Endothelial cell of umbilical vein (primary cell): ENCODE measurements around the gene TMEM273. TPM values are rescaled to one million over a fixed set of nuclear protein-coding genes. Genes with fewer than 3 reads are reported as not detected.

Source experiments
- BruUV-seq: library from RNA; stranded (reverse); fragments of 400-500 nt; replicated peaks from 2 replicates; lab custom pipeline; 2021; lab: Mats Ljungman, UMichigan
- CTCF ChIA-PET: fragments of 300-600, 350-600 bp; sonication (Branson Sonifier 250); formaldehyde crosslinking; loops from one replicate; lab custom pipeline; 2021; ENCODE audit warnings: antibody characterized with exemption, inconsistent platforms; lab: Charles Lee
- POLR2A ChIA-PET: fragments of 300-600, 350-600 bp; sonication (Branson Sonifier 250); formaldehyde crosslinking; loops from one replicate; lab custom pipeline; 2021; ENCODE audit warnings: antibody characterized with exemption, inconsistent platforms; lab: Charles Lee
- DNase-seq: peaks from one replicate; pipeline ENCODE4 v3.0.0-alpha.2; 2011; ENCODE audit warnings: low read depth, low spot score
- FAIRE-seq: peaks from 2 replicates; lab custom pipeline; 2011; peaks lifted over from hg19 to GRCh38; lab: Jason Lieb, UNC
- H2AFZ ChIP-seq: 2 replicates; pipeline ENCODE4 v1.6.0; 2012; ENCODE audit warnings: low read depth, low read length, control low read depth, inconsistent platforms
- H3K27ac ChIP-seq: 2 replicates; pipeline ENCODE4 v1.5.1; 2011; ENCODE audit warnings: low read depth, mild to moderate bottlenecking, control low read depth, low read length, moderate library complexity; ENCODE audit not compliant: insufficient read depth
- H3K27me3 ChIP-seq, 2 experiments: 2 replicates each; pipeline versions ENCODE4 v1.6.0 to v1.6.1; 2011; ENCODE audit warnings: low read length in 2 of 2, mixed read lengths in 1 of 2; ENCODE audit not compliant: control insufficient read depth in 2 of 2, insufficient read depth in 2 of 2
- H3K36me3 ChIP-seq, 2 experiments: 2 replicates in 1 of 2; 3 replicates in 1 of 2; pipeline ENCODE4 v1.5.1; 2011; ENCODE audit warnings: low read length in 2 of 2, mild to moderate bottlenecking in 1 of 2, moderate library complexity in 1 of 2; ENCODE audit not compliant: control insufficient read depth in 2 of 2, insufficient read depth in 2 of 2; ENCODE audit errors: extremely low read depth in 1 of 2
- H3K4me1 ChIP-seq: 3 replicates; pipeline ENCODE4 v1.5.1; 2011; ENCODE audit warnings: mild to moderate bottlenecking, low read length; ENCODE audit not compliant: control insufficient read depth, insufficient read depth; ENCODE audit errors: extremely low read depth
- H3K4me2 ChIP-seq: 2 replicates; pipeline ENCODE4 v1.6.1; 2011; ENCODE audit warnings: low read length, control low read depth, mixed read lengths; ENCODE audit not compliant: insufficient read depth
- H3K4me3 ChIP-seq, 3 experiments: fragments of 200-600 bp in 1 of 3; sonication (generic), shearing (Covaris generic) in 1 of 3; replicated peaks in 1 of 3; 2 replicates each; pipeline ENCODE4 v1.5.1; 2011 to 2016; ENCODE audit warnings: control low read depth in 3 of 3, low read length in 3 of 3, mild to moderate bottlenecking in 2 of 3, inconsistent platforms in 1 of 3, low read depth in 1 of 3, moderate library complexity in 1 of 3; ENCODE audit not compliant: insufficient read depth in 1 of 3
- H3K79me2 ChIP-seq: 2 replicates; pipeline ENCODE4 v1.6.0; 2012; ENCODE audit warnings: low read length, inconsistent platforms; ENCODE audit not compliant: control insufficient read depth, insufficient read depth
- H3K9ac ChIP-seq: replicated peaks from 2 replicates; pipeline ENCODE3; 2011; ENCODE audit warnings: low read length, control low read depth; ENCODE audit not compliant: insufficient read depth; ENCODE audit errors: extremely low read depth
- H3K9me1 ChIP-seq: replicated peaks from 3 replicates; pipeline ENCODE4 v1.6.0; 2011; ENCODE audit warnings: mild to moderate bottlenecking, low read length; ENCODE audit not compliant: control insufficient read depth, insufficient read depth; ENCODE audit errors: extremely low read depth
- H3K9me3 ChIP-seq: replicated peaks from 2 replicates; pipeline ENCODE4 v1.5.1; 2012; ENCODE audit warnings: low read length, inconsistent platforms; ENCODE audit not compliant: control insufficient read depth, insufficient read depth
- H4K20me1 ChIP-seq: replicated peaks from 2 replicates; pipeline ENCODE3; 2011; ENCODE audit warnings: mild to moderate bottlenecking, low read length; ENCODE audit not compliant: control insufficient read depth, insufficient read depth; ENCODE audit errors: extremely low read depth
- EZH2 ChIP-seq: IDR thresholded peaks from 2 replicates; pipeline ENCODE4 v1.6.1; 2012; ENCODE audit warnings: borderline replicate concordance, low read depth, mild to moderate bottlenecking, moderate library complexity, low read length, inconsistent platforms; ENCODE audit not compliant: severe bottlenecking
- FOS ChIP-seq: IDR thresholded peaks from 2 replicates; pipeline ENCODE4 v1.6.1; 2011; ENCODE audit warnings: mild to moderate bottlenecking, low read length, moderate library complexity, borderline replicate concordance; ENCODE audit not compliant: insufficient read depth
- GATA2 ChIP-seq: IDR thresholded peaks from 2 replicates; pipeline ENCODE4 v1.7.0; 2011; ENCODE audit warnings: low read depth, mild to moderate bottlenecking, moderate library complexity, mixed read lengths, low read length; ENCODE audit not compliant: insufficient read length, insufficient read depth
- JUN ChIP-seq: IDR thresholded peaks from 2 replicates; pipeline ENCODE4 v1.6.1; 2011; ENCODE audit warnings: borderline replicate concordance, low read depth; ENCODE audit not compliant: insufficient read length, insufficient read depth
- MYC ChIP-seq: IDR thresholded peaks from one replicate; pipeline ENCODE4 v1.6.1; 2011; ENCODE audit warnings: mild to moderate bottlenecking, low read depth, low read length
- POLR2A ChIP-seq: IDR thresholded peaks from 2 replicates; pipeline ENCODE4 v1.6.1; 2012; ENCODE audit warnings: low read depth, mild to moderate bottlenecking, control low read depth, low read length
- POLR2AphosphoS5 ChIP-seq: IDR thresholded peaks from 2 replicates; pipeline ENCODE4 v1.6.1; 2012; ENCODE audit warnings: low read depth, mild to moderate bottlenecking, control low read depth, low read length, moderate library complexity; ENCODE audit not compliant: insufficient read depth
- dilution Hi-C: fragments of 300-500 bp; cut with MboI; formaldehyde crosslinking; loops from one replicate; pipeline ENCODE4 v1.15.0; 2019; ENCODE audit warnings: low sequenced_read_pairs; ENCODE audit not compliant: extremely low pct_ligation_motif_present
- intact Hi-C: fragments of 100-400 bp; cut with micrococcal nuclease; formaldehyde crosslinking; loops from one replicate; pipeline ENCODE4 v1.10.0; 2022
- polyA plus RNA-seq, 4 experiments: library from polyadenylated mRNA; depleted of rRNA in 3 of 4; stranded (reverse) in 3 of 4; unstranded in 1 of 4; fragments of >200 nt; gene quantifications; 2 replicates each; pipeline versions ENCODE4 v1.2.1 to v1.2.3, GENCODE V29; 2011 to 2012; ENCODE audit warnings: missing spikeins in 1 of 4
- total RNA-seq: library from RNA; stranded (reverse); gene quantifications from 2 replicates; pipeline ENCODE4 v1.2.3, GENCODE V29; 2021
- TF ChIP-seq, protein P1 (sequence below), 2 donors: IDR thresholded peaks; 1 replicate in 1 of 2; 2 replicates in 1 of 2; pipeline ENCODE4 v1.5.1; 2011; ENCODE audit warnings: low read length in 2 of 2, mild to moderate bottlenecking in 2 of 2, moderate library complexity in 2 of 2, control low read depth in 1 of 2, inconsistent platforms in 1 of 2, low read depth in 1 of 2; ENCODE audit not compliant: insufficient read depth in 1 of 2; ENCODE audit errors: extremely low read depth in 1 of 2
- TF ChIP-seq, protein P2 (sequence below): IDR thresholded peaks from 2 replicates; pipeline ENCODE4 v1.6.1; 2011; ENCODE audit not compliant: insufficient read depth, insufficient read length

The TMEM273 gene
- total and polyA plus RNA-seq, 2 donors (not counting 3 experiments of a cell fraction or from before 2014, with no cell fraction given), result 1.9 to 3.7 TPM

DNA sequence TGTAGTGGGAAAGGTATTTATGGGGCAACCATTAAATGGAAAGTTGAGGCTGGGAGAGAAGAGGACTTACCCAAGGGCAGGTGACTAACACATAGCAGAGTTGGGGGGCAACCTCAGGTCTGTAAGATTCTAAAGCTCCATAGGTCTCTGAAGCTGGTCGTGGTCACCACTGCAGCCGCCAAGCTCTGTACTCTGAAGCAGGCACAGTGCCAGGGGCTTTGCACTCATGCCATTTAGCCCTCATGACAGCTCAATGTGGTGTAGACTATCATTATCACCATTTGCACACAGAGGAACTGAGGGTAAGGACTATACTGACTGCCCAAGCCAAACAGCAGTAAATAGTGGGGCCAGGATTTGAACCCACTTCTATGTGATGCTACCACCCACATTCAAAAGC lies 32.5 kb upstream of the TMEM273 start:
- Histone ChIP-seq H3K27ac (no peak overlapping the region), H3K36me3 (no peaks in the 10 kb centered on the region), H3K79me2 (no peaks in the 10 kb centered on the region), H3K4me3 (no peak overlapping the region), H3K9ac (no peak overlapping the region), H3K27me3 (peaks cover 0 to 7% of the 10 kb centered on the region in 2 experiments), H3K4me2 (no peak overlapping the region), H2AFZ (no peak overlapping the region), H3K9me3 (no peaks in the 10 kb centered on the region), H3K4me1 (no peaks in the 10 kb centered on the region), H4K20me1 (no peaks in the 10 kb centered on the region), H3K9me1 (no peaks in the 10 kb centered on the region)
- intact Hi-C loops (no loop called here), dilution Hi-C loops (no loop called here)
- DNase-seq (no peak), FAIRE-seq (no peak)
- CTCF ChIA-PET, result interaction anchor here (1.0 kb wide), 1 partner anchor 16 kb away, joined by 3 read pairs; no protein-coding TSS in a partner anchor
- POLR2A ChIA-PET, result no interaction called here
- BruUV-seq, result no TSS peak
- TF ChIP-seq POLR2A (no peak), GATA2 (no peak), EZH2 (no peak), POLR2AphosphoS5 (no peak), JUN (no peak), FOS (no peak), MYC (no peak)
- TF ChIP-seq, protein P1, sequence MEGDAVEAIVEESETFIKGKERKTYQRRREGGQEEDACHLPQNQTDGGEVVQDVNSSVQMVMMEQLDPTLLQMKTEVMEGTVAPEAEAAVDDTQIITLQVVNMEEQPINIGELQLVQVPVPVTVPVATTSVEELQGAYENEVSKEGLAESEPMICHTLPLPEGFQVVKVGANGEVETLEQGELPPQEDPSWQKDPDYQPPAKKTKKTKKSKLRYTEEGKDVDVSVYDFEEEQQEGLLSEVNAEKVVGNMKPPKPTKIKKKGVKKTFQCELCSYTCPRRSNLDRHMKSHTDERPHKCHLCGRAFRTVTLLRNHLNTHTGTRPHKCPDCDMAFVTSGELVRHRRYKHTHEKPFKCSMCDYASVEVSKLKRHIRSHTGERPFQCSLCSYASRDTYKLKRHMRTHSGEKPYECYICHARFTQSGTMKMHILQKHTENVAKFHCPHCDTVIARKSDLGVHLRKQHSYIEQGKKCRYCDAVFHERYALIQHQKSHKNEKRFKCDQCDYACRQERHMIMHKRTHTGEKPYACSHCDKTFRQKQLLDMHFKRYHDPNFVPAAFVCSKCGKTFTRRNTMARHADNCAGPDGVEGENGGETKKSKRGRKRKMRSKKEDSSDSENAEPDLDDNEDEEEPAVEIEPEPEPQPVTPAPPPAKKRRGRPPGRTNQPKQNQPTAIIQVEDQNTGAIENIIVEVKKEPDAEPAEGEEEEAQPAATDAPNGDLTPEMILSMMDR (IDR thresholded peaks at IDR 0.05; ENCODE audit: extremely low read depth in 1 of 2, insufficient read depth in 1 of 2, low read depth in 1 of 2, low read length in 2 of 2), result no peak
- TF ChIP-seq, protein P2, sequence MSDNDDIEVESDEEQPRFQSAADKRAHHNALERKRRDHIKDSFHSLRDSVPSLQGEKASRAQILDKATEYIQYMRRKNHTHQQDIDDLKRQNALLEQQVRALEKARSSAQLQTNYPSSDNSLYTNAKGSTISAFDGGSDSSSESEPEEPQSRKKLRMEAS, result no peak
